PC-9 (cell line): ENCODE measurements around the gene AP4E1.

Experiments used
- EZH2 ChIP-seq: fragments of 200-600 bp; sonication (generic); IDR thresholded peaks from 2 replicates; pipeline ENCODE4 v1.8.0; 2017; ENCODE audit warnings: antibody characterized with exemption, low read depth
- TF ChIP-seq, protein P1 (sequence below): fragments of 200-600 bp; sonication (generic); conservative IDR thresholded peaks from 2 replicates; pipeline ENCODE4 v1.6.1; 2017; ENCODE audit warnings: mixed run types, antibody characterized with exemption, mild to moderate bottlenecking, moderate library complexity

DNA sequence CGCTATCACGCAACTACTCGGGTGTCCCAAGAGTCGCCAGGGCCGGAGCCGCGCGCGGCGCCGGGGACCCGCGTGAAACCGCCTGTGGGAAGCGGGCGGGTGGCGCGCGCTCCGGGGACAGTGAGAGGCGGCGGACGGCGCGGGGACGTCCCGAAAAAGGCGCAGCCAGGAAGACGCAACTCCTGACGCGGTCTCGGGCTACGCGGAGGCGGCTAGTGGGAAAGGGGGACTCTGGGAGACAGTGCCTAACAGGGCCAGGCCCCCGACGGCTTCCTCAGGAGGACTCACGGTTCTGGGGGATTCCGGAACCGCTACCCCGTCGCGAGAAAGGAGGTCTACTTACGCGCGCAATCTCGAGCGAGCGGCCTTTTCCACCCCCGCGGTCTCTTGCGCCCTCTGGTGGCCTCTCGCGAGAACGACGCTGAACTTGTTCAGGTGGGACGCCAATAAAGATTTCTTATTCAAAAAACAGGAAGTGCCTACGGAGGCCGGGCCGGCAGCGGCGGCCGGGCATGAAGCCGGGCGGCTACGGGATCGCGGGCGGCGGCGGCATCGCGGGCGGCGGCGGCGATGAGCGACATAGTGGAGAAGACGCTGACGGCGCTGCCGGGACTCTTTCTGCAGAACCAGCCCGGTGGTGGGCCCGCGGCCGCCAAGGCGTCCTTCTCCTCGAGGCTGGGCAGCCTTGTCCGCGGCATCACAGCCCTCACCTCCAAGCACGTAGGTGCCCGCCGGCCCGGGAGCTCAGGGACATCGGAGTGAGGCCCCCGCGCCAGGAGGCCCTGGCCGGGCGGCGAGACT, at the start of gene AP4E1:
- TF ChIP-seq EZH2 = no peak
- TF ChIP-seq, protein P1, sequence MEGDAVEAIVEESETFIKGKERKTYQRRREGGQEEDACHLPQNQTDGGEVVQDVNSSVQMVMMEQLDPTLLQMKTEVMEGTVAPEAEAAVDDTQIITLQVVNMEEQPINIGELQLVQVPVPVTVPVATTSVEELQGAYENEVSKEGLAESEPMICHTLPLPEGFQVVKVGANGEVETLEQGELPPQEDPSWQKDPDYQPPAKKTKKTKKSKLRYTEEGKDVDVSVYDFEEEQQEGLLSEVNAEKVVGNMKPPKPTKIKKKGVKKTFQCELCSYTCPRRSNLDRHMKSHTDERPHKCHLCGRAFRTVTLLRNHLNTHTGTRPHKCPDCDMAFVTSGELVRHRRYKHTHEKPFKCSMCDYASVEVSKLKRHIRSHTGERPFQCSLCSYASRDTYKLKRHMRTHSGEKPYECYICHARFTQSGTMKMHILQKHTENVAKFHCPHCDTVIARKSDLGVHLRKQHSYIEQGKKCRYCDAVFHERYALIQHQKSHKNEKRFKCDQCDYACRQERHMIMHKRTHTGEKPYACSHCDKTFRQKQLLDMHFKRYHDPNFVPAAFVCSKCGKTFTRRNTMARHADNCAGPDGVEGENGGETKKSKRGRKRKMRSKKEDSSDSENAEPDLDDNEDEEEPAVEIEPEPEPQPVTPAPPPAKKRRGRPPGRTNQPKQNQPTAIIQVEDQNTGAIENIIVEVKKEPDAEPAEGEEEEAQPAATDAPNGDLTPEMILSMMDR = peak; percentile 86
